LNCAP (cell line): ENCODE data around the gene MDP1.

Source experiments
- TF ChIP-seq, protein P1 (sequence below): fragments of 450-650 bp; IDR thresholded peaks from 2 replicates; pipeline ENCODE4 v1.5.1; 2017; ENCODE audit warnings: mild to moderate bottlenecking

MDP1 gene

DNA sequence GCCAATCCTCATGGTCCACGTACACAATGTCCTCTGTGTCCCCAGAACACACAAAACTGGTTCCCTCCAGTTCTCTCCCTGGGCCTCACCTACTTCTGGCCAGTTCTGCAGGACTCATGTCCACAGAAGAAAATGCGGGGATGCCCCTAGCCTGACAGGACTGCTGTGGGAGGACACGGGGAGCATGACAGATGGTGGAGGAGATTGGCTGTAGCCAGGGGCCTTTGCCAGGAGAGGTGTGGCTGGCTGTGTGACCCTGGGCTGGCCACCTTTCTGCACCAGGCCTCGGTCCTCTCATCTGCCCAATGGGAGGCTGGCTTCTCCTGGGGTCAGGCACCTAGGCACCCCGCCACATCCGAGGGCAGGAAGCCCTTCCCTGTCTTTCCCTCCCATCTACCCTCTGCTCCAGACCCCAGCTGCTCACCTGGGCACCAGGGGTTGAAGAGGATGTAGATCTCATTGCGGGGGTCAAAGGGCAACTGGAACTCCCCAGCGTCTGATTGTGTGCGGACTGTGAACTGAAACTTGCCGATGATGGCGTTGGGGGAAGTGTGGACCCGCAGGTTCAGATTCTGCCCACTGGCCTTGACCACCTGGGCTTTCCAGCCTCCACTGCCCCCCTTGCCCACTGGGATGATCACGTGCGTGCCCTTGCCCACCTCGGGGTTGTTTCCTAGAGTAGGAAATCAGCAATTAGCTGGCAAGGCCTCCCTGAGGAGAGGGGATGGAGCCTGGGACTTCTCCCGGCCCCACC, 44.3 kb upstream of the MDP1 start:
- TF ChIP-seq, protein P1, sequence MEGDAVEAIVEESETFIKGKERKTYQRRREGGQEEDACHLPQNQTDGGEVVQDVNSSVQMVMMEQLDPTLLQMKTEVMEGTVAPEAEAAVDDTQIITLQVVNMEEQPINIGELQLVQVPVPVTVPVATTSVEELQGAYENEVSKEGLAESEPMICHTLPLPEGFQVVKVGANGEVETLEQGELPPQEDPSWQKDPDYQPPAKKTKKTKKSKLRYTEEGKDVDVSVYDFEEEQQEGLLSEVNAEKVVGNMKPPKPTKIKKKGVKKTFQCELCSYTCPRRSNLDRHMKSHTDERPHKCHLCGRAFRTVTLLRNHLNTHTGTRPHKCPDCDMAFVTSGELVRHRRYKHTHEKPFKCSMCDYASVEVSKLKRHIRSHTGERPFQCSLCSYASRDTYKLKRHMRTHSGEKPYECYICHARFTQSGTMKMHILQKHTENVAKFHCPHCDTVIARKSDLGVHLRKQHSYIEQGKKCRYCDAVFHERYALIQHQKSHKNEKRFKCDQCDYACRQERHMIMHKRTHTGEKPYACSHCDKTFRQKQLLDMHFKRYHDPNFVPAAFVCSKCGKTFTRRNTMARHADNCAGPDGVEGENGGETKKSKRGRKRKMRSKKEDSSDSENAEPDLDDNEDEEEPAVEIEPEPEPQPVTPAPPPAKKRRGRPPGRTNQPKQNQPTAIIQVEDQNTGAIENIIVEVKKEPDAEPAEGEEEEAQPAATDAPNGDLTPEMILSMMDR, result no peak

GRCh38 chr14:24259282-24260025, 43.6 kb upstream of the MDP1 start:
- TF ChIP-seq, protein P1, result no peak

- TF ChIP-seq, protein P1, result no peak
These were observed 42.8 kb upstream of the MDP1 start for GRCh38 chr14:24258548-24259265.

DNA sequence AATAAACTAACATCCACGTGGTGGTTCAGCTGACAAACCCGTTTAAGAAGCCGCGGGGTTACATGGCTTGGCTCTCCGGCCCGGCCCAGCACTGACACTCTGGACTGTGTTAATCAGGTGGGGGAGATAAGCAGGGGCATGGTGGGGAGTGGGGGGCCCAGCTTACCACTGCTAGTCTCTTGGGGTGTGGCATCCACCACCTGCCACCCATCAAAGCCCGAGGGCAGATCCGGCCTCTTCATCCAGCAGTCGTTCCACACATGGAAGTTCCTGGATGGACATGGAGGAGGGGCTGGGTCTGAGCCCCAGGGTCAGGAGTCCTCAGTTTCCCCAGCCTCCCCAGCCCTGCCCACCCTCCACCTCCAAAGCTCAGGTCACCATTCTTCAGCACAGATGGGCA, 42.3 kb upstream of the MDP1 start:
- TF ChIP-seq, protein P1, result no peak

GRCh38 chr14:24256960-24257359, 41.1 kb upstream of the MDP1 start:
- TF ChIP-seq, protein P1, result no peak

- TF ChIP-seq, protein P1, result no peak
These were observed 40.3 kb upstream of the MDP1 start for GRCh38 chr14:24255931-24256711.

DNA sequence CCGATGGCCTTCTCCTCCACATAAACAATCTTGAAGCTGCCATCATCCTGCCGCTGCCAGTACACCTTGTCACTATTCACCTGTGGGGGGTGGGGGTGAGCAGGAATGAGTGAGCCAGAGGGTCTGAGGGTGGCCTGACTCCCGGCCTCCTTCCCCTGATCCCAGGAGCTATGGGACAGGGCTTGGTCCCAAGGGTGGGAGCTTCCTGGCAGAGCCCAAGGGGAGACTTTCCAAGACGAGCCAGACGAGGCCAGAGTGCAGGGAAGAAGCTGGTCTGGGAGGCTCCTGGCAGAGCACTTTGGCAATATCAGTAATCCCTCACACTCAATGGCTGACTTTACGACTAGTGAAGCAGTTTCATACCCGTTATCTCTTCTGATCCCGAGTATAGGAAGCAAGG, 39.6 kb upstream of the MDP1 start:
- TF ChIP-seq, protein P1, result no peak
